Muscle of leg (tissue), 11 donors: Measurements from ENCODE around the gene TLCD3B. TPM values are rescaled to one million over a fixed set of nuclear protein-coding genes. Genes with fewer than 3 reads are reported as not detected.
"Not testable (repeated sequence)": the region's sequence is repeated elsewhere in the genome, so short reads cannot be mapped to it uniquely, and the experiment has no call there.

Experiments
- DNase-seq: peaks from one replicate; pipeline ENCODE4 v3.0.0; 2013
- H3K27ac ChIP-seq: one replicate; pipeline ENCODE4 v1.5.1; 2013; ENCODE audit warnings: mild to moderate bottlenecking, low read length, control low read depth
- H3K27me3 ChIP-seq: one replicate; pipeline ENCODE4 v1.6.1; 2013; ENCODE audit warnings: low read length; ENCODE audit not compliant: control insufficient read depth, insufficient read depth
- H3K36me3 ChIP-seq: one replicate; pipeline ENCODE4 v1.6.1; 2013; ENCODE audit warnings: low read length; ENCODE audit not compliant: control insufficient read depth, insufficient read depth
- H3K4me1 ChIP-seq: one replicate; pipeline ENCODE4 v1.6.1; 2013; ENCODE audit warnings: low read length; ENCODE audit not compliant: control insufficient read depth, insufficient read depth
- H3K4me3 ChIP-seq: one replicate; pipeline ENCODE4 v1.5.1; 2013; ENCODE audit warnings: low read length, control low read depth
- H3K9me3 ChIP-seq: replicated peaks from 2 replicates; pipeline ENCODE4 v1.6.1; 2013; ENCODE audit warnings: low read depth, low read length; ENCODE audit not compliant: control insufficient read depth
- WGBS: methylation state at CpG from one replicate; pipeline ENCODE4 v1.1.5; 2013; ENCODE audit warnings: missing lambda C conversion rate; ENCODE audit not compliant: insufficient coverage; 5-methylcytosine and 5-hydroxymethylcytosine counted together
- polyA plus RNA-seq, 8 donors: library from polyadenylated mRNA; unstranded; fragments of 120-200 nt; gene quantifications; one replicate each; pipeline versions ENCODE4 v1.2.1 to v1.2.3, GENCODE V29; 2013; ENCODE audit warnings: inconsistent platforms in 1 of 8, low replicate concordance in 1 of 8; ENCODE audit not compliant: insufficient read length in 8 of 8, insufficient read depth in 1 of 8
- total RNA-seq: library from RNA; stranded (reverse); fragments of 120-200 nt; gene quantifications from one replicate; pipeline ENCODE4 v1.2.4, GENCODE V29; 2013

The TLCD3B gene
- total and polyA plus RNA-seq, 9 donors, result 0.25 to 1.7 (median 0.68) TPM

DNA sequence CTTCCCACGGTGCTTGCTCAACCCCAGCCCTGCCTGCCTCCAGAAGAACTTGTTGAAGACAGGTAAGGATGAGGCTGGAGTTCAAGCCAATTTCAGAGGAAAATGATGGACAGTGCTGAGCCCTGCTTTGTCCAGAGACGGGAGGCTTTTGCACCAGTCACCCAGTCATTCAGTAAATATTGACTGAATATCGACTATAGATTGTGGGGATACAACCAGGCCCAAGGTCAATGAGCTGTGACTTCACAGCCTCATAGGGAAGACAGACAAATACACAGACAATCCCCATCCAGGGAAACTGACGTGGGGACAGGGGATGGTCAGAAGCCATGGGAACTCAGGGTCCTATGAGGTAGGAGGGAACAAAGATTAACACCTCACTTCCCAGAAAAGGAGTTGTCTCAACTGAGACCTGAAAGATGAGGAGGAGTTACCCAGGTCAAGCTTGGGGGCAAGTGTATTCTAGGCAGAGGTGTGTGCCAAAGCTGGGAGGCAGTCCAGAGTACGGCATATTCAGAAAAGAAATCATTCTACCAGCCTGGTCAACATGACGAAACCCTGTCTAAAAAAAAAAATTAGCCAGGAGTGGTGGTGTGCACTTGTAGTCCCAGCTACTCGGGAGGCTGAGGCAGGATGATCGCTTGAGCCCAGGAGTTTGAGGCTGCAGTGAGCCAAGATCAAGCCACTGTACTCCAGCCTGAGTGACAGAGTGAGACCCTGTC, 14.4 kb downstream of the TLCD3B start:
- 60% methylated on average over 1 of the region's 8 CpGs for WGBS
- Histone ChIP-seq H3K36me3 (no peaks in the 10 kb centered on the region), H3K4me1 (peaks cover 6% of the 10 kb centered on the region), H3K9me3 (no peaks in the 10 kb centered on the region), H3K4me3 (no peak overlapping the region), H3K27me3 (peaks cover 24% of the 10 kb centered on the region), H3K27ac (no peak overlapping the region)
- DNase-seq, result no peak

DNA sequence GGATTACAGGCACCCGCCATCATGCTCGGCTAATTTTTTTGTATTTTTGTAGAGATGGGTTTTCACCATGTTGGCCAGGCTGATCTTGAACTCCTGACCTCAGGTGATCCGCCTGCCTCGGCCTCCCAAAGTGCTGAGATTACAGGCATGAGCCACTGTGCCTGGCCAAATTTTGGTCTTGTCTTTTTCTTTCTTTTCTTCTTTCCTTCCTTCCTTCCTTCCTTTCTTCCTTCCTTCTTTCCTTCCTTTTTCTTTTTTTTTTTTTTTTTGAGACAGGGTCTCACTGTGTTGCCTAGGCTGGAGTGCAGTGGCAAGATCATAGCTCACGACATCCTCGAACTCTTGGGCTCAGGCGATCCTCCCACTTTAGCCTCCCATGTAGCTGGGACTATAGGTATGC, 15.6 kb downstream of the TLCD3B start:
- H3K4me3 ChIP-seq, H3K4me1 ChIP-seq, H3K36me3 ChIP-seq, DNase-seq, H3K9me3 ChIP-seq, H3K27ac ChIP-seq: not testable (repeated sequence)
- peaks cover 26% of the 10 kb centered on the region for H3K27me3 ChIP-seq
- WGBS, result no CpG with 5 or more reads among the region's 7 CpGs

DNA sequence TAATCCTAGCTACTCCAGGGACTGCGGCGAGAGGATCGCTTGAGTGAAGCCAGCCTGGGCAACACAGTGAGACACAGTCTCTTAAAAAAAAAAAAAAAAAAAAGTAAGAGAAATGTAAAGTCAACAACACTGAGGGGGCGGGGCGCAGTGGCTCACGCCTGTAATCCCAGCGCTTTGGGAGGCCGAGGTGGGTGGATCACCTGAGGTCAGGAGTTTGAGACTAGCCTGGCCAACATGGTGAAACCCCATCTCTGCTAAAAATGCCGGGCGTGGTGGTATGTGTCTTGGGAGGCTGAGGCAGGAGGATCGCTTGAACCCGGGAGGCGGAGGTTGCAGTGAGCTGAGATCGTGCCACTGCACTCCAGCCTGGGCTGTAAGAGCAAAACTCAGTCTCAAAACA, 18.5 kb downstream of the TLCD3B start:
- H3K36me3 ChIP-seq, DNase-seq, H3K4me3 ChIP-seq, H3K9me3 ChIP-seq, H3K27ac ChIP-seq: not testable (repeated sequence)
- peaks cover 46% of the 10 kb centered on the region for H3K27me3 ChIP-seq
- WGBS, result 32% methylated on average over 5 of the region's 14 CpGs
- peaks cover 15% of the 10 kb centered on the region for H3K4me1 ChIP-seq

DNA sequence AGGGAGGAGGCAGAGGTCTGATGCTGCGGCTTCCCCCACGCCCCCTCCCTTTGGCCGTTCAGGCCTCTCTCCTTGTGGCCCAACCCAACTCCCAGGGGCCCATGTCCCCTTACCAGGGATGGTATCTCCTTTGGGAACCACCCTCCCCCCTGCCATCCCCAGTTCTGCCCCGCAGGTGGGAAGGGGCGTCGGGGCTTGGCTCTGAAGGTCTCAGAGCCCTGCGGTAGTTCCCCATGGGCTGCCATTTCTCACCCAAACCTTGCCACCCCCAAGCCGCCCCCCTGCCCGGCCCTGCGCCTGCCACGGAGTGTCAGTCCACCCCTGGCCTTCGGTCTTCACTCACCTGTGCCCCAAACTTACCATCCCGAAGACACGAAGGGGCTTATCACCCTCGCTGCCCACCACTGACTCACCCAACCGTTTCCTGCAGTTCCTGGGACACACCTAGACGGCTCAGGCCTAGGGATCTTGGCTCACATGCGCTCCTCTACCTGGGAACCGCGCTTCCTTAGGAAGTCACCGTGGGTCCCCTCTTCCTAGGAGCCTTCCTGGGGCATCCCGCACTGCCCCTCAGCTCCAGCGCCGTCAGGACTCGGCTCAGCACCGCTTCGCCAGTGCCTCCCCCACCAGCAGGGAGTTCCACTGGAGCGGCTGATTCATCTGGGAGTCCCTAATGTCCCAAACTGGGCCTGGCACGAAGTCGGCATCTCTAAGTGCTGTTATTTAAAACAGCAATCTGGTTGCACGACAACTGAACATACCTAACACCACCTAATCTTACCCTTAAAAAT, 19.2 kb downstream of the TLCD3B start:
- H3K4me3 ChIP-seq, result no peak overlapping the region
- 6% methylated on average over 27 of the region's 31 CpGs for WGBS

DNA sequence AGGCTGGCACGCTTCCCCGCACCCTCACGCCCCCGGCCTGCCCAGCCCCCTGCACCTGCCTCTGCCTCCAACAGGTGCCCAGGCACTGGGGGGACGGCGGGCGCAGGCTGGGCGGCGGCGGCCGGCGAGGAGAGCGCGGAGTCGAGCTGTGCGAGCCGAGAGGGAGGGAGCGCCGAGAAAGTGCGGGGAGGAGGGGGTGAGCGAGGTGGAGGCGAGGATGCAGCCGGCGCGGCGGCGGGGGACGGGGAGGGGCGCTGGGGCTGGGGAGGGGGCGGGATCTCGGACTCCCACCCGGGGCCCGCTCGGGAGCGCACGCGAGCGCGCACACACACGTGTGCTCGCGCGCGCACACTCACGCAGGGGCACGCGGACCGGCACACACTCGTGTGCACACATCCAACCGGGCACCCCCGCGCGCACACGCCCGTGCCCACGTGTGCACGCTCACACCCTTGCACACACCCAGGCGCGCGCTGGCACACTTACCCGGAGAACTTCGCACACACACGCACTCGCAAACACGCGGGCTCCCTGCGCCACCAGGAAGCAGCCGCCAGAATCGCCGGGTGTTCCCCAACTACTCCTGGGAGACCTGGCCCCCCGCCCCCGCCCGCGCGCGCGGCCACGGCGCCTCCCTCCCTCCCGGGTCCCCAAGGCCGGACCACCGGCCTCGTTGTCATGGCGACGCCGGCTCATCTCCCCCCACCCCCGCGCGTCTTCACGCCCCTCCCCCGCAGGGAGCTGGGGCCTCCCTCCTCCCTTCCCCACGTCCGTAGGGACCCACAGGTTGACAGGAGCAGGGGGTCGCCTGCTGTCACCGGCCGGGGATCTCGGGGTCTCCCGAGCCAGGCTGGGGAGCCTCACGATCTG, 20.0 kb downstream of the TLCD3B start, which contains the start of gene DOC2A:
TSS of gene DOC2A (minus strand) at position 184 of the 870 bp plus-strand sequence. CDS start 805 bp downstream, outside the sequence.
- Histone ChIP-seq H3K36me3 (peaks cover 4% of the 10 kb centered on the region), H3K4me3 (peak within 1 kb of the TSS; percentile 29), H3K27me3 (peaks cover 43% of the 10 kb centered on the region), H3K9me3 (no peaks in the 10 kb centered on the region), H3K4me1 (peaks cover 15% of the 10 kb centered on the region), H3K27ac (no peak within 1 kb of the TSS)
- under 1% methylated on average over 76 of the region's 99 CpGs for WGBS
- DNase-seq, result peak; percentile 37

More for the DNA sequence above, 19.2 kb downstream of the TLCD3B start:
- H3K27me3 ChIP-seq, result peaks cover 46% of the 10 kb centered on the region
- peaks cover 15% of the 10 kb centered on the region for H3K4me1 ChIP-seq
- no peak overlapping the region for H3K27ac ChIP-seq
- DNase-seq, result no peak
- H3K9me3 ChIP-seq, result no peaks in the 10 kb centered on the region
- H3K36me3 ChIP-seq, result peaks cover 4% of the 10 kb centered on the region

DNA sequence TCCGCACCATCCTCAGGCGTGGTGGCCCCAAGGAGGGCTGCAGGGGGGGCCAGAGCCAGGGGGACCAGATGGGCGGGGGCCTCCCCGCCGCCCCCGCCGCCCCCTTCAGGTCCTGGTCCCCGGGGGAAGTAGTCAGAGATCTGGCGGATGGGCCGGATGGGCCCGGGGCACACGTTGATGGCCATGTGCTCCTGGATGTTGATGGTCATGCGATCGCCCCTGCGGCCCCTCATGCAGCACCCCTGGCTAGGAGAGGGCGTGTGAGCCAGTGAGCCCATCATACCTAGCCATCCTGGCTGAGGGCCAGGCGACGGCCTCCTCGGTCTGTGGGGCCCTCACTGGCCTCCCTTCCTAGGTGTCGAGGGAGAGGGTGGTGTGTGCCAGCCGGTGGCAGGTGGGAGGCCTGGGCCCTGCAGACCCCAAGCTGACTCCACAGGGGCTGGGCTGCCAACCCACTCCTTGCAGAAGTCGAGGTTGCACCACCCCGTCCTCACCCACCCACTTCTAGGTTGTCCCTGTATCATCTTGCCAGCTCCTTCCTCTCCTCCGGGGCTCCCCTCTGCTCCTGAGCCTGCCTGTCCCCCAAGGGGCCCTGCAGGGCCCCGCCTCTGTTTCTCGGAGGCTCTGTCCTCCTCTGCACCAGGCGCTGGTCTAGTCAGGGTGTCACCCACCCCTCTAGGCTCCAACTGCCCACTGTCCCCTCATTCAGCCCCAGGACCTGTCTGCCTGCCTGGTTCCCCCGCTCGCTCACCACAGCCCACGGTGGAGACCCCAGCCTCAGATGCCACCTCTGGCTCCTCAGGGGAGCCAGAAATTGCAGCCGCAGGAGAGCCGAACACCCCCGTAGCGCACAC, 20.9 kb downstream of the TLCD3B start:
- peak overlapping the region; percentile 8 for H3K4me3 ChIP-seq
- H3K4me1 ChIP-seq, result peaks cover 18% of the 10 kb centered on the region
- H3K36me3 ChIP-seq, result peaks cover 4% of the 10 kb centered on the region
- no peak for DNase-seq
- H3K27ac ChIP-seq, result no peak overlapping the region
- H3K27me3 ChIP-seq, result peaks cover 43% of the 10 kb centered on the region
- H3K9me3 ChIP-seq, result no peaks in the 10 kb centered on the region
- WGBS, result 12% methylated on average over 29 of the region's 34 CpGs

DNA sequence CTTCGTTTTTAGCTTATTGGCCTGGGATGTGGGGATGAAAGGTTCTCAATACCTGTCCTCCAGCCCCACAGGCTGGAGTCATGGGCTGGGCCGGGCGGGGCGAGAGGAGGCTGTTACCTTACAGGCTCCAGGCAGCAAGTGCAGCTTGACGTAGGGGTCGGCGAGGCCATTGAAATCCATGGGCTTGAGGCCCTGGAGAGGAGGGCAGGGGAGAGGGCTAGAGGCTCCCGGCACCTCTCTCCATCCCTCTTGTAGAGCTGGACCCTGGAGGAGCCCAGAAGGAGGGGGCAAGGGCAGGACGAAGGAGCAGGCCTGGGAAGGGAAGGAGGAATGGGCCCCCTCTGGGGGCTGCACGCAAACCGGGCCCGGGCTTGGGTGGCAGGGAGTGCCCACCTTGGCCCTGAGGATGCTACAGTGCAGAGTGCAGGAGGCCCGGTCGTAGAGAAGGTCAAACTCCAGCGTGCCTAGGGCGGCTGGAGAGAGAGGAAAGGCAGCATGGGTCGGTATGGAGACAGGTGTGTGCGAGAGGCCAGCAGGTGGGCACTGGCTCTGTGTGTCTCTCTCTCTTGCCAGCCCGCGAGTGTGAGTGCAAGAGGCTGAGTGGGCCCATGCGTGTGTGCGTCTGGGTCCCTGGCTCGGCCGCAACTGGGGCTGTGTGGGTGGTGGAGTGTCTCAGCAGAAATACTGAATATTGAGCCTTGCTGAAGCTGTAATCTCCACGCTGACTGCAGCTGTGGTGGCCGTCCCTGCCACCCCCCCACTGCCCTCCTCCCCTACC, 21.8 kb downstream of the TLCD3B start:
- Histone ChIP-seq H3K9me3 (no peaks in the 10 kb centered on the region), H3K27ac (no peak overlapping the region), H3K4me3 (no peak overlapping the region), H3K4me1 (peaks cover 18% of the 10 kb centered on the region), H3K27me3 (peaks cover 43% of the 10 kb centered on the region), H3K36me3 (peaks cover 8% of the 10 kb centered on the region)
- no peak for DNase-seq
- 39% methylated on average over 13 of the region's 26 CpGs for WGBS

DNA sequence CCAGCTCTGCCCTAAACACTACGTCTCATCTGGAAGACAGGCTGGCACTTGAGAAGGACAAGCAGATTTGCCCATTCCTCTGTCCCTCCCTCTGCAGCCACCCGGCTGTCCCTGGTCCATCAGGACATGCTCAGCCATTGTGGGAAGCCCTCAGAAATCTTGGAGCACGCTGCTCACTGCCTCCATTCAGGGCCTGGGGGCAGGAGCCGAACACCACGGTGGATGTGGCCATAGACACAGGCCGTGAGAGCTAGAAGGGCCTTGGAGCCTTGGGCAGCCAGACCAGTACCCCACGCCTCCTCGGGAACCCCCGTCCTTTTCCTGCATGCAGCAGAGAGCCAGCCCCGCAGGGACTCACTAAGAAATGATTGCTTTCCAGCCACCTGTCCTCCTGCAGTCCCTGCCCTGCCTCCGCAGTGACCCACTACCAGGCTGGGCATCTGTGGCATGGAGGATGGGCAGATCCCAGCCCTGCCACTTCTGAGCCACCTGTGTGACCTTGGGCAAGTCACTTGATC, 23.6 kb downstream of the TLCD3B start:
- no peak overlapping the region for H3K27ac ChIP-seq
- peaks cover 39% of the 10 kb centered on the region for H3K27me3 ChIP-seq
- no peaks in the 10 kb centered on the region for H3K9me3 ChIP-seq
- WGBS, result 70% methylated on average over 10 of the region's 11 CpGs
- no peak overlapping the region for H3K4me3 ChIP-seq
- H3K36me3 ChIP-seq, result peaks cover 19% of the 10 kb centered on the region
- peaks cover 18% of the 10 kb centered on the region for H3K4me1 ChIP-seq
- DNase-seq, result no peak
